ENCODE results near the gene NRG2.

GRCh38 chr5:139950436-139950835 lies 92.7 kb downstream of the NRG2 start:
- TF ChIP-seq POLR2A (IDR thresholded peaks at IDR 0.05) (no peak), CTCF (IDR thresholded peaks at IDR 0.05) (no peak)
